Measurements from ENCODE around the gene ELN.

Gene ELN

GRCh38 chr7:74094224-74095101 is 66.5 kb downstream of the ELN start:
- Mint-ChIP-seq H3K27ac (peak overlapping the region; percentile 94), H3K36me3 (peaks cover 39% of the 10 kb centered on the region), H3K4me3 (peak overlapping the region; percentile 80), H3K4me1 (peaks cover 35% of the 10 kb centered on the region), H3K9me3 (no peaks in the 10 kb centered on the region)
- peak; percentile 93 for ATAC-seq
- DNase-seq (ENCODE audit: low spot score in 2 of 2) = peak; percentile 60 to 82

- Mint-ChIP-seq H3K9me3 (no peaks in the 10 kb centered on the region), H3K36me3 (peaks cover 39% of the 10 kb centered on the region), H3K4me1 (peaks cover 30% of the 10 kb centered on the region), H3K27ac (peak overlapping the region; percentile 94), H3K4me3 (peak overlapping the region; percentile 80)
- DNase-seq (ENCODE audit: low spot score in 2 of 2) (no peak), ATAC-seq (no peak)
Observed at GRCh38 chr7:74095135-74095534, 67.2 kb downstream of the ELN start.

- H3K4me1 Mint-ChIP-seq = peaks cover 24% of the 10 kb centered on the region
- no peak for ATAC-seq
- no peak overlapping the region for H3K4me3 Mint-ChIP-seq
- DNase-seq (ENCODE audit: low spot score in 2 of 2) = no peak
- no peaks in the 10 kb centered on the region for H3K9me3 Mint-ChIP-seq
- peaks cover 68% of the 10 kb centered on the region for H3K36me3 Mint-ChIP-seq
- H3K27ac Mint-ChIP-seq = peak overlapping the region; percentile 56
Observed at GRCh38 chr7:74097937-74098614, 70.1 kb downstream of the ELN start.

GRCh38 chr7:74099031-74099430 is 71.1 kb downstream of the ELN start:
- Mint-ChIP-seq H3K27ac (no peak overlapping the region), H3K9me3 (no peaks in the 10 kb centered on the region), H3K36me3 (peaks cover 75% of the 10 kb centered on the region), H3K4me3 (no peak overlapping the region), H3K4me1 (peaks cover 16% of the 10 kb centered on the region)
- no peak for DNase-seq (ENCODE audit: low spot score in 2 of 2)
- no peak for ATAC-seq

GRCh38 chr7:74101061-74101681 is 73.2 kb downstream of the ELN start:
- no peaks in the 10 kb centered on the region for H3K4me1 Mint-ChIP-seq
- H3K36me3 Mint-ChIP-seq = peaks cover 85% of the 10 kb centered on the region
- ATAC-seq = peak; percentile 28
- peak overlapping the region; percentile 75 for H3K27ac Mint-ChIP-seq
- DNase-seq (ENCODE audit: low spot score in 2 of 2) = no peak
- H3K4me3 Mint-ChIP-seq = no peak overlapping the region
- no peaks in the 10 kb centered on the region for H3K9me3 Mint-ChIP-seq

- Mint-ChIP-seq H3K4me1 (no peaks in the 10 kb centered on the region), H3K9me3 (no peaks in the 10 kb centered on the region), H3K27ac (no peak overlapping the region), H3K36me3 (peaks cover 92% of the 10 kb centered on the region), H3K4me3 (no peak overlapping the region)
- ATAC-seq = no peak
- DNase-seq (ENCODE audit: low spot score in 2 of 2) = no peak
Observed at GRCh38 chr7:74103219-74103772, 75.3 kb downstream of the ELN start.

GRCh38 chr7:74104702-74105101 is 76.7 kb downstream of the ELN start:
- ATAC-seq (no peak), DNase-seq (ENCODE audit: low spot score in 2 of 2) (no peak)
- Mint-ChIP-seq H3K4me3 (no peak overlapping the region), H3K36me3 (peaks cover 92% of the 10 kb centered on the region), H3K9me3 (no peaks in the 10 kb centered on the region), H3K4me1 (no peaks in the 10 kb centered on the region), H3K27ac (no peak overlapping the region)

- H3K4me3 Mint-ChIP-seq = no peak overlapping the region
- H3K27ac Mint-ChIP-seq = peak overlapping the region; percentile 34
- no peaks in the 10 kb centered on the region for H3K9me3 Mint-ChIP-seq
- ATAC-seq (no peak), DNase-seq (ENCODE audit: low spot score in 2 of 2) (no peak)
- H3K4me1 Mint-ChIP-seq = no peaks in the 10 kb centered on the region
- peaks cover 92% of the 10 kb centered on the region for H3K36me3 Mint-ChIP-seq
Observed at GRCh38 chr7:74105992-74106391, 78.0 kb downstream of the ELN start.

GRCh38 chr7:74106846-74107245 is 78.9 kb downstream of the ELN start:
- no peak overlapping the region for H3K4me3 Mint-ChIP-seq
- ATAC-seq (no peak), DNase-seq (ENCODE audit: low spot score in 2 of 2) (no peak)
- H3K27ac Mint-ChIP-seq = peak overlapping the region; percentile 34
- H3K4me1 Mint-ChIP-seq = no peaks in the 10 kb centered on the region
- H3K9me3 Mint-ChIP-seq = no peaks in the 10 kb centered on the region
- H3K36me3 Mint-ChIP-seq = peaks cover 93% of the 10 kb centered on the region

- ATAC-seq (no peak), DNase-seq (ENCODE audit: low spot score in 2 of 2) (no peak)
- peaks cover 76% of the 10 kb centered on the region for H3K36me3 Mint-ChIP-seq
- H3K4me3 Mint-ChIP-seq = no peak overlapping the region
- H3K4me1 Mint-ChIP-seq = no peaks in the 10 kb centered on the region
- H3K27ac Mint-ChIP-seq = no peak overlapping the region
- no peaks in the 10 kb centered on the region for H3K9me3 Mint-ChIP-seq
Observed at GRCh38 chr7:74115326-74115725, 87.4 kb downstream of the ELN start.

- no peak overlapping the region for H3K4me3 Mint-ChIP-seq
- DNase-seq (ENCODE audit: low spot score in 2 of 2) (no peak), ATAC-seq (no peak)
- H3K4me1 Mint-ChIP-seq = no peaks in the 10 kb centered on the region
- H3K36me3 Mint-ChIP-seq = peaks cover 67% of the 10 kb centered on the region
- H3K9me3 Mint-ChIP-seq = no peaks in the 10 kb centered on the region
- H3K27ac Mint-ChIP-seq = no peak overlapping the region
Observed at GRCh38 chr7:74116356-74116755, 88.4 kb downstream of the ELN start.

All from stimulated activated effector memory CD8-positive, alpha-beta T cell treated with anti-CD3 and anti-CD28 coated beads, Interleukin-12 subunit alpha, Interleukin-12 subunit beta, amount 100 ng/mL, for 72 hours (primary cell).